ENCODE measurements around the gene NATD1.

- TF ChIP-seq, protein P1, sequence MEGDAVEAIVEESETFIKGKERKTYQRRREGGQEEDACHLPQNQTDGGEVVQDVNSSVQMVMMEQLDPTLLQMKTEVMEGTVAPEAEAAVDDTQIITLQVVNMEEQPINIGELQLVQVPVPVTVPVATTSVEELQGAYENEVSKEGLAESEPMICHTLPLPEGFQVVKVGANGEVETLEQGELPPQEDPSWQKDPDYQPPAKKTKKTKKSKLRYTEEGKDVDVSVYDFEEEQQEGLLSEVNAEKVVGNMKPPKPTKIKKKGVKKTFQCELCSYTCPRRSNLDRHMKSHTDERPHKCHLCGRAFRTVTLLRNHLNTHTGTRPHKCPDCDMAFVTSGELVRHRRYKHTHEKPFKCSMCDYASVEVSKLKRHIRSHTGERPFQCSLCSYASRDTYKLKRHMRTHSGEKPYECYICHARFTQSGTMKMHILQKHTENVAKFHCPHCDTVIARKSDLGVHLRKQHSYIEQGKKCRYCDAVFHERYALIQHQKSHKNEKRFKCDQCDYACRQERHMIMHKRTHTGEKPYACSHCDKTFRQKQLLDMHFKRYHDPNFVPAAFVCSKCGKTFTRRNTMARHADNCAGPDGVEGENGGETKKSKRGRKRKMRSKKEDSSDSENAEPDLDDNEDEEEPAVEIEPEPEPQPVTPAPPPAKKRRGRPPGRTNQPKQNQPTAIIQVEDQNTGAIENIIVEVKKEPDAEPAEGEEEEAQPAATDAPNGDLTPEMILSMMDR (IDR thresholded peaks at IDR 0.05 in 2 of 3, conservative IDR thresholded peaks at IDR 0.05 in 1 of 3; ENCODE audit: borderline replicate concordance in 1 of 3, insufficient read depth in 1 of 3, low read depth in 2 of 3, low read length in 2 of 3), result no peak
- no peak for TF ChIP-seq CBX3 (IDR thresholded peaks at IDR 0.05; ENCODE audit: low read depth)
These were observed 30.5 kb upstream of the NATD1 start for GRCh38 chr17:21283482-21284318.
